ENCODE data around the gene TNFSF12.
A peak's percentile ranks its signal among the peaks of the same experiment; 100 is the strongest.

The TNFSF12 gene, protein sequence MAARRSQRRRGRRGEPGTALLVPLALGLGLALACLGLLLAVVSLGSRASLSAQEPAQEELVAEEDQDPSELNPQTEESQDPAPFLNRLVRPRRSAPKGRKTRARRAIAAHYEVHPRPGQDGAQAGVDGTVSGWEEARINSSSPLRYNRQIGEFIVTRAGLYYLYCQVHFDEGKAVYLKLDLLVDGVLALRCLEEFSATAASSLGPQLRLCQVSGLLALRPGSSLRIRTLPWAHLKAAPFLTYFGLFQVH

DNA sequence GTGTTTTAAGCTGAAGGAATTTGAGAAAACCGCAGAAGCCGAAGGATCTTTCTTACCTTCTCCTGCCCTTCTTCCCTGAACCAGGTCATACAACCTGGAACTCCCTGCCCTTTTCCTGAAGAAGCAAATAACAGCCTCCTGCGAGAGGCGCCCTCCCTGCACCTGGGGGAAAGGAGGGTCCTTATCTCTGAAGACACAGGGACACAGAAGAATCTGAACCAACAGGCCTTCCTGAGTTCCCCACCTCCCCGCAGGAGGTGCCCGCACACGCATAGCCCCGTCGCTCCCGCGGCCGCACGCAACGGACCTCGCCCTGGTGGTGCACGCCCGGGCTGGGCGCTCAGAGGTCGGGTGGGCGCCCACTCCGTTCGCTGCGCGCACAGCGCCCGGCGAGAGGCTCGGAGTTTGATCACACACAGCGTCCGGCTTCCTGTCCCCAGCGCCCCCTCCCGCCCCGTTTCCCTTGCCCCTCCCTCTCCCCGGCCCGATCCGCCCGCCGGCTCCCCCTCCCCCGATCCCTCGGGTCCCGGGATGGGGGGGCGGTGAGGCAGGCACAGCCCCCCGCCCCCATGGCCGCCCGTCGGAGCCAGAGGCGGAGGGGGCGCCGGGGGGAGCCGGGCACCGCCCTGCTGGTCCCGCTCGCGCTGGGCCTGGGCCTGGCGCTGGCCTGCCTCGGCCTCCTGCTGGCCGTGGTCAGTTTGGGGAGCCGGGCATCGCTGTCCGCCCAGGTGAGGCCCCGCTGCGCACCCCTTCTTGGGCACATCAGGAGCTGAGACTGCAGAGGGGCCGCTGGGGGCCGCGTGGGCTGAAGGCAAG lies at the start of gene TNFSF12:
TSS of gene TNFSF12 (plus strand) at position 474 of the 816 bp plus-strand sequence. CDS start at position 570, 96 bp downstream.
- peak; percentile 38 for DNase-seq (ENCODE audit: low read depth)

DNA sequence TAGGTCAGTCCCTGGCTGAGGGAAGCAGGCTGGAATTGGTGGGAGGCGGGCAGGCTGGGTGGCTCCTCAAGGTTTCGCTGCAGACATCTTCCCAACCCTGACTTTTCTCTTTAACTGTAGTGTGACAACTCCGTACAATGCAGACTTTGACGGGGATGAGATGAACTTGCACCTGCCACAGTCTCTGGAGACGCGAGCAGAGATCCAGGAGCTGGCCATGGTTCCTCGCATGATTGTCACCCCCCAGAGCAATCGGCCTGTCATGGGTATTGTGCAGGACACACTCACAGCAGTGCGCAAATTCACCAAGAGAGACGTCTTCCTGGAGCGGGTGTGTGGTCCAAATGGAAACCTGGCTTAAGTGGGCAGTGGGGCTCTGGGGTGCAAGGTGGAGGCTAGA lies 49.7 kb upstream of the TNFSF12 start:
- no peak for DNase-seq (ENCODE audit: low read depth)

DNA sequence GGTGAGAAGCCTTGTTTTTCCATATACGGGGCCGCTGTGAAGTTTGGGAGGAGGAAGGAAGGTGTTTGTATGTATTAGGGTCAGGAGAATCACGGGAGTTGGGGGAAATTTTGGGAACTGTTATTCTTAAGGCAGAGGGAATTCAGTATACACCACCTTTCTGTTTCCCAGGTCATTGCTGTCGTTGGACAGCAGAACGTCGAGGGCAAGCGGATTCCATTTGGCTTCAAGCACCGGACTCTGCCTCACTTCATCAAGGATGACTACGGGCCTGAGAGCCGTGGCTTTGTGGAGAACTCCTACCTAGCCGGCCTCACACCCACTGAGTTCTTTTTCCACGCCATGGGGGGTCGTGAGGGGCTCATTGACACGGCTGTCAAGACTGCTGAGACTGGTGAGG lies 47.1 kb upstream of the TNFSF12 start:
- no peak for DNase-seq (ENCODE audit: low read depth)

DNA sequence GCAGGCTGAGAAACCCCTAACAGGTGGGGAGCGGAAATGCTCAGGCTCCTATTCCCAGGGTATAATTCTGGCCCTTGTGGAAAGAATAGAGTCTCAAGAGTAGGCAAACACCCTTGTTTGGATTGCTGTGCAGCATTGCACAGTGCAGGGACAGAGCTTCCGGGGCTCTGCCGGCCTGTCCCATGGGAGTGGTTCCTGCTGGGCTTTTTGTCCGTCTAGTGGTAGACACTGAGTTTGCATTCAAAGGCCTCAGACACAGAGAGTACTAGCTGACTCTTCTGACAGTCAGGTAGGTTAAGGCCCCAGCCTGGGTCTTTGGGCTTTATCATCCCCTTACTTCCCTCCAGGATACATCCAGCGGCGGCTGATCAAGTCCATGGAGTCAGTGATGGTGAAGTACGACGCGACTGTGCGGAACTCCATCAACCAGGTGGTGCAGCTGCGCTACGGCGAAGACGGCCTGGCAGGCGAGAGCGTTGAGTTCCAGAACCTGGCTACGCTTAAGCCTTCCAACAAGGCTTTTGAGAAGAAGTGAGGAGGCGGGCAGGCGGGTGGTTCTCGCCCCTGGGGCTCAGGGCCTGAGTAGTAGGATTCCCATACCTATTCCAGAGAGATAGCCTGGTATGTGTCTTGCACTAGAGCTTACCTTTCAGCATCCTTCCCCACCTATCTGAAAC lies 46.5 kb upstream of the TNFSF12 start:
- DNase-seq (ENCODE audit: low read depth): no peak

DNA sequence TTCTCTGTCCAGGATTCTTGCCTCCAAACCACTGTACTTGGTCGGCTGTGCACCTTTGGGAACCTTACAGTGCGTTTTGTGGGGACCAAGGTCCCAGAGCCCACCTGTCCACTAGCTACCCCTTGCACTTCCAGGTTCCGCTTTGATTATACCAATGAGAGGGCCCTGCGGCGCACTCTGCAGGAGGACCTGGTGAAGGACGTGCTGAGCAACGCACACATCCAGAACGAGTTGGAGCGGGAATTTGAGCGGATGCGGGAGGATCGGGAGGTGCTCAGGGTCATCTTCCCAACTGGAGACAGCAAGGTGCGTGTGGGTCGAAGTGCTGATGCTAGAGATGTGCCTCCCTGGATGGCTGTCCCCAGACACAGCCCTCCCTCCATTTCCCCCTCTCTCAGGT lies 45.9 kb upstream of the TNFSF12 start:
- no peak for DNase-seq (ENCODE audit: low read depth)

DNA sequence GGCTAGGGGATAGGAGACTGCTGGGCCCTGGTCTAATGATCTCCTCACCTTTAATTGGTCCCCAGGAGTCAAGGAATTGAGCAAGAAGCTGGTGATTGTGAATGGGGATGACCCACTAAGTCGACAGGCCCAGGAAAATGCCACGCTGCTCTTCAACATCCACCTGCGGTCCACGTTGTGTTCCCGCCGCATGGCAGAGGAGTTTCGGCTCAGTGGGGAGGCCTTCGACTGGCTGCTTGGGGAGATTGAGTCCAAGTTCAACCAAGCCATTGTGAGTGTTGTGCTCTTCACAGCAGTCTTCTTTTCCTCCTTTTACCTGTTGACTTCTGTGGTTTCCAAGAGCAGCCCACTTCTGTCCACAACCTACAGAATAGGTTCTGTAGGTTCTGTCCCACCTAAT lies 45.3 kb upstream of the TNFSF12 start:
- no peak for DNase-seq (ENCODE audit: low read depth)

DNA sequence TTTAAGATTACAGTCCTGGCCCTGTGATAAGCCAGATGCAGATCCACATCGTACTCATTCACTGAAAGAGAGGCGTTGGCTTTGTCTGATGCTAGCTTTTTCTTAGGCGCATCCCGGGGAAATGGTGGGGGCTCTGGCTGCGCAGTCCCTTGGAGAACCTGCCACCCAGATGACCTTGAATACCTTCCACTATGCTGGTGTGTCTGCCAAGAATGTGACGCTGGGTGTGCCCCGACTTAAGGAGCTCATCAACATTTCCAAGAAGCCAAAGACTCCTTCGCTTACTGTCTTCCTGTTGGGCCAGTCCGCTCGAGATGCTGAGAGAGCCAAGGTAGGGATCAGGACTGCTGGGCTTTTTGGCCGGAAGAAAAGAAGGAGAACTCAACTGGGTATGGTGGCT lies 40.7 kb upstream of the TNFSF12 start:
- DNase-seq (ENCODE audit: low read depth): no peak

DNA sequence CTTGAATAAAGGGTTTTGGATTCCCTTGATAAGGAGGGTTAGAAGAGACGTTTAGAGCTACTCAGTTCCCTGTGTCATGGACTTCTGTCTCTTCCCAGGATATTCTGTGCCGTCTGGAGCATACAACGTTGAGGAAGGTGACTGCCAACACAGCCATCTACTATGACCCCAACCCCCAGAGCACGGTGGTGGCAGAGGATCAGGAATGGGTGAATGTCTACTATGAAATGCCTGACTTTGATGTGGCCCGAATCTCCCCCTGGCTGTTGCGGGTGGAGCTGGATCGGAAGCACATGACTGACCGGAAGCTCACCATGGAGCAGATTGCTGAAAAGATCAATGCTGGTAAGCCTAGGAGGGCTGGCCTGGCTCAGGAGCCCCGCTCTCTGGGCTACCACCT lies 40.0 kb upstream of the TNFSF12 start:
- DNase-seq (ENCODE audit: low read depth): no peak

DNA sequence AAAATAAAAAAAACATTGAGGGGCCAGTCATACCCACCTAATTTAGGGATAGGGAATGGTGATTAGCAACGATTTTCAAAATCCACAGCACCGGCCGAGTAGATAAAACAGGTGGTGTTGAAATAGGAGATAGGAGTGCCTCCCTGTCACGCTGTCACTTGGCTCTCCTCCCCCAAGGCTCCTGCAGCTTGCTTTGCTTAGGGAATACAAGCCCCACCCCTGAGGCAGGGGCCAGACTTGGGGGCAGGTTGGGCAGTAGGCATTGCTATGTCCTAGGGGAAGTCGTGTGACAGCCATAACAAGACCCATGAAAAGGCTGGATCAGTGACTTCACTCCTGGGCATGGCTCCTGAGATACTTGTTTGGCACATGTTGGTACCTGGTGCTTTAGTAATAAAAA lies 38.9 kb upstream of the TNFSF12 start:
- no peak for DNase-seq (ENCODE audit: low read depth)

DNA sequence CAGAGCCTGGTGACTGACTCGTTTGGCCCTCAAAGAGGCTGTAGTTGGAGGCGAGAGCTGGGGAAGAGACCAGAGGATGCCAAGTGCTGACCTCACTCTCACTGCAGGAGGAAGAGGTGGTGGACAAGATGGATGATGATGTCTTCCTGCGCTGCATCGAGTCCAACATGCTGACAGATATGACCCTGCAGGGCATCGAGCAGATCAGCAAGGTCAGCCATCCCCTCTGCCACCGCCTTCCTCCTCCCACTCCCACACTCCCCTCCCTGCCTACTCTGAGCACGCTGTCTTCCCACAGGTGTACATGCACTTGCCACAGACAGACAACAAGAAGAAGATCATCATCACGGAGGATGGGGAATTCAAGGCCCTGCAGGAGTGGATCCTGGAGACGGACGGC lies 37.8 kb upstream of the TNFSF12 start:
- DNase-seq (ENCODE audit: low read depth): no peak

DNA sequence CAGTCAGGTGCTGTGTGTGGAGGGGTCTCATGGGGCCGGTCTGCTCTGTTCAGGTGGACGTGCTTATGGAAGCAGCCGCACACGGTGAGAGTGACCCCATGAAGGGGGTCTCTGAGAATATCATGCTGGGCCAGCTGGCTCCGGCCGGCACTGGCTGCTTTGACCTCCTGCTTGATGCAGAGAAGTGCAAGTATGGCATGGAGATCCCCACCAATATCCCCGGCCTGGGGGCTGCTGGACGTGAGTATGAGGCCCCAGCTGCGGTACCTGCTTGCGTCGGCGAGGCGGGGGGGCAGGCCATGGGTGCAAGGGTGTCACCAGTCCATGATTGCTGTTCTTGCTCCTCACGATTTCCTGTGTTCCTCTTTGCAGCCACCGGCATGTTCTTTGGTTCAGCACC lies 36.8 kb upstream of the TNFSF12 start:
- no peak for DNase-seq (ENCODE audit: low read depth)

DNA sequence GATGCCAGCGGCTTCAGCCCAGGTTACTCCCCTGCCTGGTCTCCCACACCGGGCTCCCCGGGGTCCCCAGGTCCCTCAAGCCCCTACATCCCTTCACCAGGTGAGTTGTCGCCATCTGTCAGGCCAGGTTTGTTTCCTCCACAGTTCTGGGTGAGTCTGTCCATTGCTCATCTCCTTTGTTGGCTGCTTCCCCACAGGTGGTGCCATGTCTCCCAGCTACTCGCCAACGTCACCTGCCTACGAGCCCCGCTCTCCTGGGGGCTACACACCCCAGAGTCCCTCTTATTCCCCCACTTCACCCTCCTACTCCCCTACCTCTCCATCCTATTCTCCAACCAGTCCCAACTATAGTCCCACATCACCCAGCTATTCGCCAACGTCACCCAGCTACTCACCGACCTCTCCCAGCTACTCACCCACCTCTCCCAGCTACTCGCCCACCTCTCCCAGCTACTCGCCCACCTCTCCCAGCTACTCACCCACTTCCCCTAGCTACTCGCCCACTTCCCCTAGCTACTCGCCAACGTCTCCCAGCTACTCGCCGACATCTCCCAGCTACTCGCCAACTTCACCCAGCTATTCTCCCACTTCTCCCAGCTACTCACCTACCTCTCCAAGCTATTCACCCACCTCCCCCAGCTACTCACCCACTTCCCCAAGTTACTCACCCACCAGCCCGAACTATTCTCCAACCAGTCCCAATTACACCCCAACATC lies 35.9 kb upstream of the TNFSF12 start:
- DNase-seq (ENCODE audit: low read depth): no peak

DNA sequence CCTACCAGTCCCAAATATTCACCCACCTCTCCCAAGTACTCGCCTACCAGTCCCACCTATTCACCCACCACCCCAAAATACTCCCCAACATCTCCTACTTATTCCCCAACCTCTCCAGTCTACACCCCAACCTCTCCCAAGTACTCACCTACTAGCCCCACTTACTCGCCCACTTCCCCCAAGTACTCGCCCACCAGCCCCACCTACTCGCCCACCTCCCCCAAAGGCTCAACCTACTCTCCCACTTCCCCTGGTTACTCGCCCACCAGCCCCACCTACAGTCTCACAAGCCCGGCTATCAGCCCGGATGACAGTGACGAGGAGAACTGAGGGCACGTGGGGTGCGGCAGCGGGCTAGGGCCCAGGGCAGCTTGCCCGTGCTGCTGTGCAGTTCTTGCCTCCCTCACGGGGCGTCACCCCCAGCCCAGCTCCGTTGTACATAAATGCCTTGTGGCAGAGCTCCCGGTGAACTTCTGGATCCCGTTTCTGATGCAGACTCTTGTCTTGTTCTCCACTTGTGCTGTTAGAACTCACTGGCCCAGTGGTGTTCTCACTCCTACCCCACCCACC lies 34.9 kb upstream of the TNFSF12 start:
- no peak for DNase-seq (ENCODE audit: low read depth)

DNA sequence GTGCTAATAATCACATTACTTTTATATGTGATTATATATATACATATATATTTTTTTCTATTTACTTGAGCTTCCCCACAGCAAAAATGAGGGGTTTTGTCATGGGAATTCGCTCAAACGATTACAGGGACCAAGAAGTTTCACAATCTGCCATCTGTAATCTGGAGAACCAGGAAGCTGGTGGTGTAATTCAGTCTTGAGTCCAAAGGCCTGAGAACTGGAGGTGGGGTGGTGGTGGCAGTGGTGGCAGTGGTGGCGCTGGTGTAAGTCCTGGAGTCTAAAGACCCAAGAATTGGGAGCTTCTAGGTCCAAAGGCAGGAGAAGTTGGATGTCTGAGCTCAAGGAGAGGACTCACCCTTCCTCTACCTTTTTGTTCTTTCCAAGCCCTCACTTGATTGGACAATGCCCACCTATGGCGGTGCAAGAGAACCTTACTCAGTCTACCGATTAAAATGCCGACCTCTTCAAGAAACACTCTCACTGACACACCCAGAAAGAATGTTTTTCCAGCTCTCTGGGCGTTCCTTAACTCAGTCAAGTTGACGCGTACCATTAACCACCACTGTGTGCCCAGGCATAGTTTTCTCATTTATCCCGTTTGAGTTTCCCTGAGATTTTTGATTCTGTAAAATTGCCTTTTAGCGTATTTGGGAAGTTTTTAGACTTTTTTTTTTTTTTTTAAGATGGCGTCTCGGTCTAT lies 32.8 kb upstream of the TNFSF12 start:
- no peak for DNase-seq (ENCODE audit: low read depth)

DNA sequence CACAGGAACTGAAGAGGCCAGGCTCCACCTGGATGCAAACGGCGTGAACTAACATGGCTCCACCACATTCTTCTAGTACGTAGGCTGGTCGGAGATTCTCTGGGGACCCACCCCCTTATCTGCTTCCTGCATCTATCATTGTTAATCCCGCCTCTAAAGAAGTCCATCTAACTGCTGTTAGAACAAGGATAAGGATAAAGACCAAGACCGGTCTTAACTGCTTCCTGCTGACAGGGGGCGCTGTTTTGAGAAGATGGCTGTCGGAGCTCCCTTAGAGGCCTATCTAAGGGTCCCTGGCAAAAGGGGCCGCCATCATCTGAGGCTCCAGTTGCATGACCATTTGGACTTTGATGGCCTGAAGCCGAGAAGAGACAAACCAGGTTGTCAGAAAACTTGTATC lies 25.8 kb upstream of the TNFSF12 start:
- DNase-seq (ENCODE audit: low read depth): peak; percentile 38

DNA sequence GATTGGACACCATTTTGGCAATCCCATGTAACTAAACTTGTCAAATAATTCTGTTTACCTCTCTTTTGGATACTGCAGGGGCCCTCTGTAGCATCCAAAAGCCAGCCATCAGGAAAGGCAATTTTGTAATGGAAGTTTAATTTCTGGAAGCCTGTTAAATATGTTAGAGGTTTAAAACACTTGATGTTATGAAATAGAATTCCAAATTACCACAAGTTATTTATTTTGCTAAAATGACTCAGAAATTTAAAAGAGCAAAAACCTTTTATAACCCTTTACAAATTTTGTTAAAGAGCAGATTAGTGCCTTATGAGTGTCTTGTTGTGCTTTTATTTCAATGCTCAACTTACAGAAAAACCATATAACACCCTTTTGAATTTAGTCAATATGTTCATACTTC lies 20.0 kb upstream of the TNFSF12 start:
- DNase-seq (ENCODE audit: low read depth): no peak

DNA sequence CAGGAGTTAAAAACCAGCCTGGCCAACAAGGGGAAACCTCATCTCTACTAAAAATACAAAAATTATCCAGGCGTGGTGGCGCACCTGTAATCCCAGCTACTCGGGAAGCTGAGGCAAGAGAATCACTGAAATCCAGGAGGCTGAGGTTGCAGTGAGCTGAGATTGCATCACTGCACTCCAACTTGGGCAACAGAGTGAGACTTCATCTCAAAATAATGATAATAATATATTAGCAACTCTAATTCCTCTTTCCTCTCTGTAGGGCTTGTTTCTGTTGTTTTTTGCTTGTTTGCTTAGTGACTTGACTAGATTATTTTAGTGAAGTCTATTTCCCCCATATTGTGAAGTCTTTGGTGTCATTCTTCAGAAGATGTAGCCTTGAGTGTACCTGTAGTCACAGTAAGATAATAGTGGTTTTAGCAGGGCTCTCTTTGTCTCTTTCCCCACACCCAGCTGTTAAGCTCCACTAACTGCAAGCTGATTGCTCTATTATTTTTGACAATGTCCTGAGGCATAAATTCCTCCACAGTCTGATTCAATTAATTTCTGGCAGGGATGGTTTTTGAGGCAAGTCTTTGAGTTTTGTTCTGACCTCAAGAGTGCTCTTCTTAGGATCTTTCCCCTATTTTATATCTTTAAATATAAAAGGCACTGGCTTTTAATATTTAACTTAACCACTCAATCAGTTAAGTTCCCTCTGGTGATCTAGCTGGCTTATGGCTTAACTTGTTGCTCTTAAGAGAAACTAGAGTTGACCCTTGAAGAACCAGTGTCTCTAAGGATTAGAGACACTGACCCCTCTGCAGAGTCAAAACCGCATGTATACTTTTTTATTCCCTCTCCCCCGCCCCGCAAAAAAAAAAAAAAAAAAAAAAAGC lies 18.6 kb upstream of the TNFSF12 start:
- DNase-seq (ENCODE audit: low read depth): no peak

DNA sequence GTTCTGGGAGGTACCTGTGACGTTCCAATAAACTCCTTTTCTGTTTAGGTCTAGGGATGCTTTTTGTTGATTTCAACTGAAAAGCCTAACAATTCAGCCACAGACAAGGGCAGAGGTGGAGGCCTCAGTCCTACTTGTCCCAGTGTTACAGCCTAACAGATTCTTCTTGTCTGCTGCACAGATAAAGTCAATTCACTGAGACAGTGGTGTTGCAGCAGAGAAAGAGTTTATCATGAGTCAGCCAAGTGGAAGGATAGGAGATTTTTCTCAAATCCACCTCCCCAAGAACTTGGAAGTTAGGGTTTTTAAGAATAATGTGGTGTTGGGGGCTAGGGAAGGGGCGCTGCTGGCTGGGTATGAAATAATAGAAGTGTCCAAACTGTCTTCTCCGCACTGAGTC lies 10.8 kb upstream of the TNFSF12 start:
- DNase-seq (ENCODE audit: low read depth): no peak

DNA sequence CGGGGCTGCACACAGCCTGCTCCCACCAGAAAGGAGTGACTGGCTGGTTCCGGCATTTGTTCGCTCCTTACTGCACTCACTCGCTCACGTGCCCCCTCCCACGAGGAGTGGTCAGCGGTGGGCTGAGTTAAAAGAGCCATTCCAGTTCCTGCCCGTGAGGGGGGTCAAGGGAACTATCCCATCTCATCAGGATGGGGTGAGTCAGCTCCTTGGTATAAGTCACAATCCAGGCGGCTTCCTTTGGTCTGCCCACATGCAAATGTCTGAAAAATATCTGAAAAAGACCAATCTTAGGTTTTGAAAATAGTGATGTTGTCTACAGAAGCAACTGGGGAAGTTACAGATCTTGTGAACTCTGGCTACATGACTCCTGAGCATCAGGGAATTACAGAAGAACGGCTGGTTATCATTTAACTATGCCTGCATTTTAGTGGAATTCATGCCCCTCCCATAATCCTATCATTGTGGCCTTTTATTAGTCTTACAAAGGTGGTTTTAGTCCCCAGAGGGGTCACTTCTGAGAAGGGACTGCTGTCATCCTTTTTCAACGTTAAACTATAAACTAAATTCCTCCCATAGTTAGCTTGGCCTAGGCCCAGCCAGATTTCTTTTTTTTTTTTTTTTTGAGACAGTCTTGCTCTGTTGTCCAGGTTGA lies 9.8 kb upstream of the TNFSF12 start:
- DNase-seq (ENCODE audit: low read depth): no peak

DNA sequence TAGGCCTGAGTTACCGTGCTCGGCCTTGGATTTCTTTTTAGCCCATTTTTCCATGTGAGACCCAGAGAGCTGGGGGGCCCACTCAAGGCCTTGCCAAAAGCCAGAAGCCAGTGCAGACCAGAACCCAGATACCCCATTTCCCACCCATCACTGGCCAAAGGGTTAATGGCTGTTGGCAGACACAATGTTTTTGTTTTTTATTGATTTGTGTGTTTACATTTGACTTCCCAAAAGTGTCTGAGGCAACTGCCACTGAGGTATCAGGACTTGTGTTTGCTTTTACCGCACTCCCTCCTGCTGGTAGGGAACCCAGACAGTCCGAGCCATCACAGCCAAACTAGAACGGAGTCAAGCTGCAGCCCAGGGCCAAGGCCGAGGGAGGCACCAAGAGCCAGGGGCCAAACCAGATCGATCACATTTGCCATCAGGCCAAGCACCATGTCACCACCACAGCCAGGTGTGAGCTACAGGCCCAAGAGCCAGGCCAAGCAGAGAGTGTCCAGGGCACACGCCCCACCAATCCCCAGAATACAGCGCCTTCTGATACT lies 7.7 kb upstream of the TNFSF12 start:
- DNase-seq (ENCODE audit: low read depth): no peak
